GM19240 (cell line): Measurements from ENCODE around the gene FAM83C.
"Not testable (repeated sequence)": the region's sequence is repeated elsewhere in the genome, so short reads cannot be mapped to it uniquely, and the experiment has no call there.

Experiments
- DNase-seq: peaks from one replicate; pipeline ENCODE4 v3.0.0; 2011; ENCODE audit warnings: low spot score; ENCODE audit not compliant: insufficient read length

The FAM83C gene

DNA sequence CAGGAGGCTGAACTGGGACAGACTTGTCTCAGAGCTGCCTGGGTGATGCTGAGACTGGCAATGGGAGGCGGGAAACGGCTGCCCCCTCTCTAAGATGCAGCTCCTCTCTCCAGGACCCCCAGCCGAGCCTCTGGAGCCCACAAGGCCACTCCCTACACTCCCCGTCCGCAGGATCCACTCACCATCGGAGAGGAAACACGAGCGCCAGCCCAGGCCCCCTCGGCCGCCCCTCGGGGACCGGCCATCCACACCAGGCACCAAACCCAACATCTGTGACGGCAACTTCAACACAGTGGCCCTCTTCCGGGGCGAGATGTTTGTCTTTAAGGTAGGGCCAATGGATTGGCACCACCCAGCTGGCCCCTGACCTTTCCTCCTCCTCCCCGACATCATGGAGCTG is 25.1 kb downstream of the FAM83C start:
- no peak for DNase-seq

- no peak for DNase-seq
These were observed 27.5 kb downstream of the FAM83C start for GRCh38 chr20:35264755-35265154.

GRCh38 chr20:35263532-35264341 is 28.5 kb downstream of the FAM83C start:
- no peak for DNase-seq

- DNase-seq, result not testable (repeated sequence)
These were observed 29.3 kb downstream of the FAM83C start for GRCh38 chr20:35262731-35263531.

DNA sequence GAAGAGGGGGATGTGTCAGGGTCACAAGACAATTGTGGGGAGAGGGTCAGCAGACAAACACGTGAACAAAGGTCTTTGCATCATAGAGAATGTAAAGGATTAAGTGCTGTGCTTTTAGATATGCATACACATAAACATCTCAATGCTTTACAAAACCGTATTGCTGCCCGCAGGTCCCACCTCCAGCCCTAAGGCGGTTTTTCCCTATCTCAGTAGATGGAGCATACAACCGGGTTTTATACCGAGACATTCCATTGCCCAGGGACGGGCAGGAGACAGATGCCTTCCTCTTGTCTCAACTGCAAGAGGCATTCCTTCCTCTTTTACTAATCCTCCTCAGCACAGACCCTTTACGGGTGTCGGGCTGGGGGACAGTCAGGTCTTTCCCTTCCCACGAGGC is 29.9 kb downstream of the FAM83C start:
- DNase-seq, result not testable (repeated sequence)

DNA sequence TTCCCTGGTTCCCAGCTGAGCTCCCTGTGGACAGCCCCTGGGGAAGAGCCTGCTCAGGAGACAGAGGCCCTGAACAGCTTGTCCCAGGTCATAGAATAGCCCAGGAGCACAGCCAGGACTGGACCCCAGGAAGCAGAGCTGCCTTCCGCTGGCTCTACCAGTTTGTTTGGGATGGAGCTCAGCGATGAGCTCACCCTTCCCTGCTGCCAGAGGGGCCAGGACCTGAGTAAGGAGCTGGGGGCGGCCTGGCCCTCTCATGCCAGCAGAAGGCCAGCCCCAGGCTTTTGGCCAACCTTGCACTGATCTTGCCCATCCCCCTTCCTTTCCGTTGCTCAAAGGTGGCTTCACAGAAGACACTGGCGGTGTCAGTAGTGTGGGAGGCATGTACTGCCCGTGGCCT is 31.8 kb downstream of the FAM83C start:
- DNase-seq, result no peak

DNA sequence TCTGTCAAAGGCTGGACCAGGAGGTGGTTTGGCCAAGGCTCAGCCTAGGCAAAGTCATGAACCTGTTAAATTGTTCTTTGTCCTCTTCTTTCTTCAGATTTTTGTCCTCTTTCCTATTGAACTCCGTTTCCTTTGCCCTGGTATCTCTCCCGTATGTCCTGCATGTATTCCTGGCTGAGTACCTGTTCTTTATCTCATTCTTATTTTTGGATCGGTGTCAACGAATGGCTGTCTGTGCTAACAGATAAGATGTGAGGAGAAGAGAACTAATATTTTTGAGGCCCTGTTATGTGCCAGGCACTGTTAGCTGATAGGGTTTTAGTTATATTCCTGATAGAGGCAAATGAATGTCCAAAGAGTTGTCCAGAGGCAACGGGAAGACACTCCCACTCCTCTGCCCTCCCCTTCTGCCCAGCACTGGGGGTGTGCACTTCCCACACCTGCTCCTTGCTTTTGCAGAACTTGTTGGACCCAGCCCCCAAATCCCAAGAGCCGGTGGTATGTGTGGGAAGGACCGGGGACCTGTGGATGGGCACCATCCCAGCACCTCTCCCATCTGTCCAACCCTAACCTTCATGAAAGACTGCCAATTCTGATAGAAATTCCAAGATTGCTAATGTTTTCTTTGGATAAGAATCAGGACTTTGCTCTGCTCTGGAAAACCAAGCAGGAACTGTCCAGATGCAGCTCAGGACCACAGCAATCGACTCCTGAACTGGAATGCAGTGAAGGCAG is 34.9 kb downstream of the FAM83C start:
- DNase-seq, result no peak

GRCh38 chr20:35254448-35254999 is 37.7 kb downstream of the FAM83C start:
- no peak for DNase-seq

GRCh38 chr20:35253010-35253409 is 39.2 kb downstream of the FAM83C start:
- DNase-seq, result no peak

DNA sequence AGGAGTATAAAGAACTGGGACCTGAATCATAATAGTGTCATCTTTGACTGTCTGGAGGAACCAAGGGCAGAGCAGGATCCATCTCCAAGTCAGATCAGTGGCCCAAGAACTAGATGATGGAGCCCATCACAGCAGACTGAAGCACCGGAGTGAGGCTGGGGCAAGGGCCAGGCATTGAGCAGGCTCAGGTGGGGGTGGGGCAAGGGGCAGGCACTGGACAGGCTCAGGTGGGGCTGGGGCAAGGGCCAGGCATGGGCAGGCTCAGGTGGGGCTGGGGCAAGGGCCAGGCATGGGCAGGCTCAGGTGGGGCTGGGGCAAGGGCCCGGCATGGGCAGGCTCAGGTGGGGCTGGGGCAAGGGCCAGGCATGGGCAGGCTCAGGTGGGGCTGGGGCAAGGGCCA is 39.6 kb downstream of the FAM83C start:
- not testable (repeated sequence) for DNase-seq

- DNase-seq, result no peak
These were observed 40.2 kb downstream of the FAM83C start for GRCh38 chr20:35252037-35252461.

GRCh38 chr20:35251613-35251940 is 40.6 kb downstream of the FAM83C start:
- no peak for DNase-seq

GRCh38 chr20:35248641-35249475 is 43.4 kb downstream of the FAM83C start:
- no peak for DNase-seq

- DNase-seq, result no peak
These were observed 45.5 kb downstream of the FAM83C start for GRCh38 chr20:35246723-35247122.

GRCh38 chr20:35243986-35244385 is 48.2 kb downstream of the FAM83C start:
- DNase-seq, result no peak

GRCh38 chr20:35243317-35243716 is 48.9 kb downstream of the FAM83C start:
- DNase-seq, result no peak

DNA sequence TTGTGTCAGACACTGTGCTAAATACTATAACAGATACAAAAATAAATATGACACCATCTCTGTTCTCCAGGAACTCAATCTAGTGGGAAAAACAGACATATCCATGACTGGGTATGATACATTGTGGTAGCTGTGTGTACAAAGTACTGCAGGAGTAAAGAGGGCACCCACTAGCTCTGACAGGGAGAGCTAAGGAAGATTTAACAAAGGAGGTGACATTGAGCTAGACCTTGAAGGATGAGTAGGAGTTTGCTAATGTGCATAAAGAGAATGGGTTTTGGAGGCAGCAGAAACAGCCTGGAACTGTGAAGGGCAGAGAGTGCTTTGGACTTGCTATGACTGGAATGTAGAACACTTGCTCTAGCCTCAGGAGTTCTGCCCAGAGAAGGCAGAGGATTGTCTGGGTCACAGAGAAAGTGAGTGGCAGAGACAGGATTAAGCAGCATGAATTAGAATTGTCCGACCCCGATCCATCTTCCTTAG is 51.4 kb downstream of the FAM83C start:
- no peak for DNase-seq

- DNase-seq, result no peak
These were observed 52.0 kb downstream of the FAM83C start for GRCh38 chr20:35240083-35240810.

GRCh38 chr20:35238735-35239134 is 53.5 kb downstream of the FAM83C start:
- no peak for DNase-seq

- no peak for DNase-seq
These were observed 54.1 kb downstream of the FAM83C start for GRCh38 chr20:35238170-35238569.
